ENCODE results near the gene KRTAP10-9. TPM values are rescaled to one million over a fixed set of nuclear protein-coding genes. Genes with fewer than 3 reads are reported as not detected.

Gene KRTAP10-9
- total and polyA plus RNA-seq, 2 donors (not counting 1 experiment from before 2014, with no cell fraction given) = not detected

DNA sequence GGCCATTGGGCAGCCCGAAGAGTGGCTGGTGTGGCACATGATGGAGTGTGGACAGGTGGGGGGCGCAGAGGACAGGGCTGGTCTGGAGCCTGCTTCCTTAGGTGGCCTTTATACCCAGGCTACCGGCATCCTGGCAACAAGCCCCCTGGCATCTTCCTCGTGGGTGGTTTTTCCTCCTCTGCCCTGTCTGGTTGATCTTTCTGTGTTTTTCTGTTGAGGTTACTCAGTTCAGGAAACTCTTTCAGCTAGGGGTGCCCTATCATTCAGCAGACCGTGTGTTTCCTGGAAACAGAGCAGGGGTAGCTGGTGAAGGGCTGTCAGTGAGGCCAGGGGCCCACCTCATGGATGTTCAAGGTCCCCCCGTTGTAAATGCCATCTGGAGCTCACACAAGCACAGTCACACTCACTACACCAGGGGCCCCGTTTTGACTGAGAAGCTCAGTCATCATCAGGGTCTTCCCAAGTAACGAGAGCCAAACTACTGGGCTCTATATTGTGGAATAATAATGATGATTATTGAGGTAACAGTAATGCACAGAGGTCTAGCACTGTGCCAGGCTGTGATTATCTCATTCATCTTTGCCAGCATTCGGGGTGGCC lies 27.8 kb downstream of the KRTAP10-9 start, which contains the start of gene KRTAP12-4:
Gene KRTAP12-4 (minus strand): TSS at position 84 of the 600 bp plus-strand sequence. CDS start 45 bp downstream, at position 39.
- Histone ChIP-seq H3K27ac (ENCODE audit: insufficient read depth, low read length) (no peak within 1 kb of the TSS), H3K9ac (ENCODE audit: insufficient read depth, low read length) (no peak within 1 kb of the TSS), H3K79me2 (ENCODE audit: control insufficient read depth, insufficient read depth, low read length) (no peaks in the 10 kb centered on the region), H2AFZ (ENCODE audit: low read length) (no peak within 1 kb of the TSS), H3K4me1 (ENCODE audit: control insufficient read depth, extremely low read depth, insufficient read depth, low read length) (no peaks in the 10 kb centered on the region), H3K4me3 (replicated peaks in 1 of 4; ENCODE audit: control extremely low read depth in 1 of 4, insufficient read depth in 1 of 4, low read depth in 3 of 4, low read length in 4 of 4) (no peak within 1 kb of the TSS), H3K36me3 (ENCODE audit: control insufficient read depth, insufficient read depth, low read length) (no peaks in the 10 kb centered on the region), H3K27me3 (ENCODE audit: control insufficient read depth, insufficient read depth, low read length) (no peaks in the 10 kb centered on the region), H3K9me3 (ENCODE audit: control insufficient read depth, insufficient read depth, low read depth, low read length) (no peaks in the 10 kb centered on the region), H3K4me2 (ENCODE audit: extremely low read depth, insufficient read depth, low read length) (no peak within 1 kb of the TSS), H4K20me1 (ENCODE audit: control insufficient read depth, extremely low read depth, insufficient read depth, low read length) (no peaks in the 10 kb centered on the region)
- TF ChIP-seq EZH2 (IDR thresholded peaks at IDR 0.05; ENCODE audit: low read length, missing control alignments) = no peak
- TF ChIP-seq, protein P1, sequence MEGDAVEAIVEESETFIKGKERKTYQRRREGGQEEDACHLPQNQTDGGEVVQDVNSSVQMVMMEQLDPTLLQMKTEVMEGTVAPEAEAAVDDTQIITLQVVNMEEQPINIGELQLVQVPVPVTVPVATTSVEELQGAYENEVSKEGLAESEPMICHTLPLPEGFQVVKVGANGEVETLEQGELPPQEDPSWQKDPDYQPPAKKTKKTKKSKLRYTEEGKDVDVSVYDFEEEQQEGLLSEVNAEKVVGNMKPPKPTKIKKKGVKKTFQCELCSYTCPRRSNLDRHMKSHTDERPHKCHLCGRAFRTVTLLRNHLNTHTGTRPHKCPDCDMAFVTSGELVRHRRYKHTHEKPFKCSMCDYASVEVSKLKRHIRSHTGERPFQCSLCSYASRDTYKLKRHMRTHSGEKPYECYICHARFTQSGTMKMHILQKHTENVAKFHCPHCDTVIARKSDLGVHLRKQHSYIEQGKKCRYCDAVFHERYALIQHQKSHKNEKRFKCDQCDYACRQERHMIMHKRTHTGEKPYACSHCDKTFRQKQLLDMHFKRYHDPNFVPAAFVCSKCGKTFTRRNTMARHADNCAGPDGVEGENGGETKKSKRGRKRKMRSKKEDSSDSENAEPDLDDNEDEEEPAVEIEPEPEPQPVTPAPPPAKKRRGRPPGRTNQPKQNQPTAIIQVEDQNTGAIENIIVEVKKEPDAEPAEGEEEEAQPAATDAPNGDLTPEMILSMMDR (conservative IDR thresholded peaks at IDR 0.05 in 1 of 2, IDR thresholded peaks at IDR 0.05 in 1 of 2; ENCODE audit: low read depth in 1 of 2, low read length in 2 of 2) = no peak
- DNase-seq (ENCODE audit: low read depth in 2 of 2) = no peak

DNA sequence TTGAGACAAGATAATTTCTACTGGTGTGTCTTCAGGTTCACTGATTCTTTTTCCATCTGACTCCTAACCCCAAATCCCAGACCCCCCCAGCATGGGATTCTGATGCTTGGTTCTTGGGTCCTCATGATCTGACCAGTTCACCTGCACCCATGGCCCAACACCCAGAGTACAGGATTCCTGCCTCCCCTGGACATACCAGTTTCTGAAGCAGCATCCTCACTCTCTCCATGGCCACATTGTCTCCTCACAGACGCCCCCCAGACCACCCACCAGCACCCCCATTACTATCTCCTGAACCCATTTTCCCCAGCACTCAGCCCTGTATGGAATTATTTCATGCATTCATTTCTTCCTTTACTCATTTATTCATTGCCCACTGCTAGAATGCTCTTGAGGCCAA lies 30.0 kb downstream of the KRTAP10-9 start:
- Histone ChIP-seq H3K79me2 (ENCODE audit: control insufficient read depth, insufficient read depth, low read length) (no peaks in the 10 kb centered on the region), H3K9ac (ENCODE audit: insufficient read depth, low read length) (no peak overlapping the region), H3K27me3 (ENCODE audit: control insufficient read depth, insufficient read depth, low read length) (no peaks in the 10 kb centered on the region), H3K4me2 (ENCODE audit: extremely low read depth, insufficient read depth, low read length) (no peak overlapping the region), H3K36me3 (ENCODE audit: control insufficient read depth, insufficient read depth, low read length) (no peaks in the 10 kb centered on the region), H3K27ac (ENCODE audit: insufficient read depth, low read length) (no peak overlapping the region), H2AFZ (ENCODE audit: low read length) (no peak overlapping the region), H4K20me1 (ENCODE audit: control insufficient read depth, extremely low read depth, insufficient read depth, low read length) (no peaks in the 10 kb centered on the region), H3K4me1 (ENCODE audit: control insufficient read depth, extremely low read depth, insufficient read depth, low read length) (no peaks in the 10 kb centered on the region), H3K9me3 (ENCODE audit: control insufficient read depth, insufficient read depth, low read depth, low read length) (no peaks in the 10 kb centered on the region), H3K4me3 (replicated peaks in 1 of 4; ENCODE audit: control extremely low read depth in 1 of 4, insufficient read depth in 1 of 4, low read depth in 3 of 4, low read length in 4 of 4) (no peak overlapping the region)
- no peak for TF ChIP-seq EZH2 (IDR thresholded peaks at IDR 0.05; ENCODE audit: low read length, missing control alignments)
- TF ChIP-seq, protein P1 (conservative IDR thresholded peaks at IDR 0.05 in 1 of 2, IDR thresholded peaks at IDR 0.05 in 1 of 2; ENCODE audit: low read depth in 1 of 2, low read length in 2 of 2) = no peak
- no peak for DNase-seq (ENCODE audit: low read depth in 2 of 2)

DNA sequence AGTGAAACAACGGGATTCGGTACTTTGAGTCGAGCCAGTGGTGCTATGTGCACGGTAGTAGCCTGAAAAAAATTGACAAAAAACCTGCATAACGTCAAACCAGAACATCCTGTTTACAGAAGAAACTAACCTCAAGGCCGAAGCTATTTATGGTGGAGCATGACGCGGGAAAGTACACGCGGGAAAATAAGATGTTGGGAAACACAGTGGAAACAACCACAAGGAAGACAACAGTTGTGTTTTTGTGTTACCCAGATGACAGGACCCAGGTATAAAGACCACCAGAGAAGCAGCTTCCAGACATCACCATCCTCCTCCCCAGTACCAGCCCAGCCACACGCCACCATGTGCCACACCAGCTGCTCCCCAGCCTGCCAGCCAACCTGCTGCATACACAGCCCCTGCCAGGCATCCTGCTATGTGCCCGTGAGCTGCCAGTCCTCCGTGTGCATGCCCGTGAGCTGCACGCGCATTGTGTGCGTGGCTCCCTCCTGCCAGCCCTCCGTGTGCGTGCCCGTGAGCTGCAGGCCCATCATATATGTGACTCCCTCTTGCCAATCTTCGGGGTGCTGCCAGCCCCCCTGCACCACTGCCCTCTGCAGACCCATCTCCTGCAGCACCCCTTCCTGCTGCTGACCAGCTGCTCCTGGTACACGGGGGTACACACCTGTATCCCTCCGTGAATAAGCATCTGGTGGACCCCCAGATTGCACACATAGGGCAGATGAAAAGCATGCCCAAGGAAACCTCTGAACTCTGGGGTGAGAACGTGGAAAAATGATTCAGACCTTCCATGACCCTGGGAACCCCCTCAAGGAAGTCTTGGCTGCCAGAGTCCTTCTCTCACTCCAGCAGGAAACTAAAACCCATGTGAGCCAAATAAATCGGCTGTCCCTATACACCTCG lies 31.0 kb downstream of the KRTAP10-9 start, which contains the start of gene KRTAP12-3:
Gene KRTAP12-3 (plus strand): TSS at position 298 of the 906 bp plus-strand sequence. CDS start 48 bp downstream, at position 346.
- H3K27me3 ChIP-seq (ENCODE audit: control insufficient read depth, insufficient read depth, low read length) = no peaks in the 10 kb centered on the region
- H3K4me2 ChIP-seq (ENCODE audit: extremely low read depth, insufficient read depth, low read length) = no peak within 1 kb of the TSS
- H3K36me3 ChIP-seq (ENCODE audit: control insufficient read depth, insufficient read depth, low read length) = no peaks in the 10 kb centered on the region
- H3K4me1 ChIP-seq (ENCODE audit: control insufficient read depth, extremely low read depth, insufficient read depth, low read length) = no peaks in the 10 kb centered on the region
- DNase-seq (ENCODE audit: low read depth in 2 of 2) = no peak
- no peaks in the 10 kb centered on the region for H4K20me1 ChIP-seq (ENCODE audit: control insufficient read depth, extremely low read depth, insufficient read depth, low read length)
- no peaks in the 10 kb centered on the region for H3K9me3 ChIP-seq (ENCODE audit: control insufficient read depth, insufficient read depth, low read depth, low read length)
- TF ChIP-seq, protein P1 (conservative IDR thresholded peaks at IDR 0.05 in 1 of 2, IDR thresholded peaks at IDR 0.05 in 1 of 2; ENCODE audit: low read depth in 1 of 2, low read length in 2 of 2) = no peak
- TF ChIP-seq EZH2 (IDR thresholded peaks at IDR 0.05; ENCODE audit: low read length, missing control alignments) = no peak
- no peak within 1 kb of the TSS for H3K9ac ChIP-seq (ENCODE audit: insufficient read depth, low read length)
- H3K27ac ChIP-seq (ENCODE audit: insufficient read depth, low read length) = no peak within 1 kb of the TSS
- no peak within 1 kb of the TSS for H2AFZ ChIP-seq (ENCODE audit: low read length)
- H3K79me2 ChIP-seq (ENCODE audit: control insufficient read depth, insufficient read depth, low read length) = no peaks in the 10 kb centered on the region
- no peak within 1 kb of the TSS for H3K4me3 ChIP-seq (replicated peaks in 1 of 4; ENCODE audit: control extremely low read depth in 1 of 4, insufficient read depth in 1 of 4, low read depth in 3 of 4, low read length in 4 of 4)

Data from fibroblast of lung (primary cell).